NCI-H2196 treated with DMSO at 0.1 percent for 48 hours (cell line): ENCODE results near the gene SPP2.

ENCODE experiments used
- DNase-seq: peaks from one replicate; lab custom pipeline; 2025; ENCODE audit not compliant: unreplicated experiment; lab: John Stamatoyannopoulos, UW

SPP2 gene

GRCh38 chr2:234038076-234038802, 12.3 kb upstream of the SPP2 start:
- no peak for DNase-seq

- DNase-seq: no peak
Observed at GRCh38 chr2:234044157-234044556, 6.3 kb upstream of the SPP2 start.

DNA sequence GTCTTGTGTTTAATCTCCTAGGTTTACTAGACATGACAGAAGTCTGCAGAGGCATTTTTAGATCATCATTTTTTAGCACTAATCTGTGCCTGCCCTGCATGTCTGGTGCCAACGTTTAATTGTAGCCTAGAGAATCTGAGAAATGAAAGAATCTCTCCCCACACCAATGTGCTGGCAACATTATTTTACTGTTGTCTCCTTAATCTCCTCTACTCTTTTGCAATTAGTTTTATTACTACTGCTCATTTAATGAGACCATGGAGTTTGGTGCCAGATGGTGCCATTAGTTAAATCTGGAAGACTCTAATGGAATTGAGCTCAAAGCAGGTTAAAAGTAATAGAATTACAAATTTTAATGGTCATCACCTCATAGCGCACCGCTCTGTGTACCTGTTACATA, 4.0 kb upstream of the SPP2 start:
- no peak for DNase-seq

DNA sequence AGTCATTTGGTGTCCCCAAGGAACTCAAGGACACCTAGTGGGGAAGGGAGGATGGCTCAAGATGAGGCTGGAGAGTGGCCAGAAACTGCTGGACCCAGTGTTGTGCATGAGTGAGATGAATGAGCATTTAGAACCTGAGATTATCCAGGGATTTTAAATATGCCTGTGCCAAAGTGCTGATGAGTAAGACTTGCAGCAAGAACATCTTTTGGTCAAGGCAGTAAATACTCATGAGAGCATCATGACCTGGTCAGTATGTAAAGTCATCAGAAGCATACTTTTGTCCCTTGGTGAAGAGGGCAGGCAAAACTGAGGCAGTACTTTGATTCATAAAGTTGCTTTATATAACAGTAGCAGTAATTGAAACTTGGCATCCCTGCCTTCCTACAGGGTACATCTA, 3.1 kb upstream of the SPP2 start:
- DNase-seq: no peak

- DNase-seq: no peak
Observed at GRCh38 chr2:234048049-234048448, 2.5 kb upstream of the SPP2 start.

GRCh38 chr2:234051374-234052070, 1.0 kb downstream of the SPP2 start:
- no peak for DNase-seq

- no peak for DNase-seq
Observed at GRCh38 chr2:234058881-234059280, 8.4 kb downstream of the SPP2 start.

GRCh38 chr2:234060236-234060635, 9.7 kb downstream of the SPP2 start:
- DNase-seq: peak; percentile 52

DNA sequence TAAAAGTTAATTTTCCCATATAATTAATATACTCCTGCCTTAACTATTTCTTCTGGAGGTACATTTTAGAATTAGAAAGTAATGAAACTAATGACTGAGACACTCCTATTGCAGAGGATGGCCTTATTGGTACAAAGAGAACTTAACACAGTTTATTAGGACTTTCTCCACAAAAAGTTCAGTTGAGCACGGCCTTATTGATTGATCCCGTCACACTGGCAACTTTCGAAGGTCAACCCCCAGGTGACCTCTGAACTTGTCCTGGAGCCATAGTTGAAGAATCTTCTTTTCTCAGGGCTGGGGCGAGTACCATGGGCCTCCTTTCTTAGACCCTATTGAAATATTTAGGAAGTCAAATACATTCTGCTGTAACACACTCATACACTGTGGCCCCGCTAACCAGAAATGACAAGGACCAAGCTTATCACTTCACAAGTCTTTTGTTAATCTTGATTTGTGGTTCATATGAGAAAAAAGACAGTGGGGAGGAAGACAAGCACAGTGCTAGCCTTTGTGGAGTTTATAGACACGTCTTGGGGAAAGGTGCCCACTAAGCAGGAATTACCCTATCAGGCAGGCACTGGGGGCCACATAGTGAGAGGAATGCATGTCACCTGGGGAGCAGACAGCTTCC, 11.2 kb downstream of the SPP2 start:
- DNase-seq: no peak

DNA sequence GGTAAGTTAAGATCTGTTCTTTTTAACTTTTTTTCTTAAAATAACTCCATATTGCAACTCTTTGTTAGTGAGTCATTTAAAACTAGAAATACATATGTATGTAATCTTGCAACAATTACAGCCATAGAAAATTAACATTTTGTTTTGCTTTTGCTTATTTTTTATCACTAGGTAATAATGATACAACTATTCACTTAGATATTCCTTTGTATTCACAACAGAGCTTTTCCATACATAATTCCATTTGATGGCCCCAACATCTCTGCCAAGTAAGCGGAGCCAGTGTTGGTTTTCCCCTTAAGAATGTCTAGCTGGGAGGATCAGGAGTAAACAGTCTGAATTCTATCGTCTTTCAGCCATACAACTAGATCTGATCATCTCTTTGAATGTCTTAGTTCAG, 16.1 kb downstream of the SPP2 start:
- DNase-seq: no peak

- no peak for DNase-seq
Observed at GRCh38 chr2:234071664-234072063, 21.2 kb downstream of the SPP2 start.

GRCh38 chr2:234072454-234072853, 22.0 kb downstream of the SPP2 start:
- DNase-seq: no peak

DNA sequence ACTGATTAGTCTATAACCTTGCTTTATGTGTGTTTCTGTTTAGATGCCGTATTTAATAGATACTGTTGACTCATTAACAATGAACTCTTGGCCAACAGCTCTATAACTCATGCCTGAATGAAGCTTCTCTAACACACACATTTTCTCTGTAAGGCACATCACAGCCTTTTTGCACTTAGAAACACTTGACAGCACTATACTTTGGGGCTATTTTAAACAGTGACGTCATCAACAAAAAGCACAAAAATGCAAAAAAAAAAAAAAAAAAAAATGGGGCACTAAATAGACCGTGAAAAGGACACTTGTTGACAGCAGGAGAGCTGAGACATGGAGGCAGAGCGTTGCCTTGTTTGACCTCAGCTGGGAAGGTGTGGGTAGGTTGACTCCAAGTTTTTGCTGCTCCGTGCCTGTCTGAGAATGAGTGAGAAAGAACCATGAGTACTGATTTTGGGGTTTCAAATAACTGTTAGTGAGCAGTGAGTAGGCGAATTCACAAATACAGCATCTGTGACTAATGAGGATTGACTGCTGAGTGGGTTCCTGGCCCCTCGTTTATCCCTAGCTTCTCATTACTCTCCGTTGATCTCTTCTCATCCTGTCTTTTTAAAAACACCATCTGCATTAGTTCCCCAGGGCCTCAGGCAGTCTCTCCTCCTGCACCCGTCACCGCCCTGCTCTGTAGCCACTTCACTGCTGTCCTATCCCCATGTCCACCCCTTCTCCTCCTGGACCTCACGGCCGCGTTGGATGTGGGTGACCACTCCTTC, 24.4 kb downstream of the SPP2 start:
- DNase-seq: no peak

DNA sequence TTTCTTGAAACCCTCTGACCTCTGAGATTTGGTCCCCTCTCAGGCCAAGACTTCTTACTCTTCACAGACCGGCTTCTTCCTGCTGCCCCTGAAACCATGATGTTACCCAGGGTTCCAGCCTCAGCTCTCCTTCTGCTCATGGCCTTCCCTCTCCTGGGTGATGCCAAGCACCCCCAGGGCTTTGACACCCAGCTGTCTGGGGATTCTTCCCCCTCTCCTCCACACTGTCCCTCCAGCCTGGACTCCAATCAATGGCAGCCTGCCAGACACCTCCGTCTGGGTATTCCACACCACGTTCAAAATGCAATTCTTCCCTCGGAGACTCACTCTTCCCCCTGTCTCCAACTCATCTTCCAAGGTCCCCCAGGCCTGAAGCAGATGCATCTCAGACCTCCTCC, 25.0 kb downstream of the SPP2 start:
- DNase-seq: no peak

- DNase-seq: no peak
Observed at GRCh38 chr2:234075947-234076346, 25.4 kb downstream of the SPP2 start.

- DNase-seq: no peak
Observed at GRCh38 chr2:234076451-234076850, 25.9 kb downstream of the SPP2 start.

- no peak for DNase-seq
Observed at GRCh38 chr2:234078129-234078528, 27.6 kb downstream of the SPP2 start.

- DNase-seq: peak; percentile 82
Observed at GRCh38 chr2:234081970-234082822, 31.7 kb downstream of the SPP2 start.

DNA sequence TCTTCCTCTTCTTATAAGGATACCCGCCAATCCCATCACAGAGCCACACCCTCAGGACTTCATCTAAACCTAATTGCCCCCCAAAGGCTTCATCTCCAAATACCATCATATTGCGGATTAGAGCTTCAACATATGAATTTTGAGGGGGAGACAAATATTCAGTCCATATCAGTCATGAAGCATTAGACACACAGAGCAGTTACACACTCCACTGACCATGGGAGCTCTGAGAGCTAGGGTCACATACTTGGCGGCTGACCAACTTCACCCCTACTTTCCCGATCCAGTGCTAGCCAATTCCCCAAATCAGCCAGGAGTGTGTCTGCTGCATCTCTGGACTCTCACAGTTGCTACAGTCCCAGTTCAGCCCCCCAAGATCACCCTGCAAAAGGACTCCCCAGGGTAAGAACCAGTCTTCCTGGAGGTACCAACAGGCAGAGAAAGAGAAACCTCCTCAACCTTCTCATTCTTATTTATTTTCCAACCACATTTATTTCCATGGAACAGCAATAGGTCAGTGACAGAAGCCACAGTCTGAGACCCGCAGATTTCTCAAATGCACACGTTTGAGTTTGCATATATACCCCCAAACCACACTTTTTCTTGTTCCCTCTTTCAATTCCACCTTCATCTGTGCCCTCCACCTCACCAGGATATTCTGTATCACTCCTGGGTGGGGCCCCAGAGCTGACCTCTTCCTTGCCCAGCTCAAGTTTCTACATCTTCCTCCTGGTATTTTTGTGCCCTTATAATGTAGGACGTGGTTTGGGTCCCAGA, 33.3 kb downstream of the SPP2 start:
- DNase-seq: no peak

DNA sequence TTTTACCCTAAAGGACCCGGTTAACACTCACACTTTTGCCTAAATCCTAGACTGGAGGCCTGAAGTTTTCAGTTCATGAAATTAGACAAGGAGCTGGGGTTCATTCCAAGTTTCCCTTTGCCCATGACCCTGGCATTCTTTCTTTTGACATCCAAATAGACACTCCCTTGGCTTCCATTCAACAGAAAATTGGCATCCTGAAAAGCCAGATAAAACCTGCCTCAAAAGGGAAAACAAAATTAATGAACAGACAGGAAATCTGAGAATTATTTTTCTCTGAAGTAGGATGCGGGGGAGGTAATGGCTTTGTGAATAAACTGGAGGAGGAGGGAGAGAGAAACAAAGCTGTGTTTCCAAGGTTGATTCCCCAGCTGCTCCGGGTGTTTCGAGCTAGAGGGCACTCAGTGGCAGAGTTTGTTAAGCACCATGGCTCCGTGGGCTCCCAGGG, 41.0 kb downstream of the SPP2 start:
- peak; percentile 79 for DNase-seq
